OCI-LY3 (cell line): ENCODE measurements around the gene REG1A.

Experiments
- H2AFZ ChIP-seq: fragments of 200-600, 300-600 bp; shearing (Covaris generic); 2 replicates; pipeline ENCODE4 v1.6.0; 2014; ENCODE audit warnings: antibody characterized with exemption, low read depth, low read length
- H3K27ac ChIP-seq: fragments of 200-600, 300-600 bp; sonication (generic); 2 replicates; pipeline ENCODE4 v1.5.1; 2014; ENCODE audit warnings: mild to moderate bottlenecking, low read length, moderate library complexity, mixed read lengths
- H3K27me3 ChIP-seq: fragments of 200-600, 300-600 bp; sonication (generic); 2 replicates; pipeline ENCODE4 v1.6.1; 2014; ENCODE audit warnings: low read depth, low read length, mixed read lengths
- H3K36me3 ChIP-seq: fragments of 200-600, 300-600 bp; sonication (generic); replicated peaks from 2 replicates; pipeline ENCODE3; 2014; ENCODE audit warnings: low read depth, low read length, mixed read lengths
- H3K4me1 ChIP-seq: fragments of 300-600, 200-600 bp; sonication (generic); 2 replicates; pipeline ENCODE4 v1.6.1; 2014; ENCODE audit warnings: low read length, mixed read lengths
- H3K4me2 ChIP-seq: fragments of 200-600, 300-600 bp; sonication (generic); 2 replicates; pipeline ENCODE4 v1.6.1; 2014; ENCODE audit warnings: low read length, mixed read lengths
- H3K4me3 ChIP-seq: fragments of 300-600, 200-600 bp; sonication (generic); 2 replicates; pipeline ENCODE4 v1.5.1; 2014; ENCODE audit warnings: antibody characterized with exemption, mild to moderate bottlenecking, low read length, moderate library complexity
- H3K79me2 ChIP-seq: fragments of 300-600, 200-600 bp; shearing (Covaris generic); 2 replicates; pipeline ENCODE4 v1.6.1; 2014; ENCODE audit warnings: mild to moderate bottlenecking, low read length, mixed read lengths
- H3K9ac ChIP-seq: fragments of 300-600, 200-600 bp; shearing (Covaris generic); 2 replicates; pipeline ENCODE4 v1.6.0; 2014; ENCODE audit warnings: mild to moderate bottlenecking, low read length, moderate library complexity
- H3K9me3 ChIP-seq: fragments of 200-600, 300-600 bp; shearing (Covaris generic); 2 replicates; pipeline ENCODE4 v1.6.1; 2014; ENCODE audit warnings: low read length, mixed read lengths; ENCODE audit not compliant: insufficient read depth
- H4K20me1 ChIP-seq: fragments of 200-600, 300-600 bp; sonication (generic); 2 replicates; pipeline ENCODE4 v1.6.1; 2016; ENCODE audit warnings: low read length, mixed read lengths; ENCODE audit not compliant: insufficient read depth
- CTCF ChIP-seq: fragments of 200-600, 300-600 bp; sonication (generic); IDR thresholded peaks from 2 replicates; pipeline ENCODE4 v1.5.1; 2014; ENCODE audit warnings: antibody characterized with exemption, low read length, low read depth
- EZH2phosphoT487 ChIP-seq: fragments of 200-600 bp; shearing (Covaris generic); IDR thresholded peaks from 2 replicates; pipeline ENCODE4 v1.6.1; 2018; ENCODE audit warnings: antibody characterized with exemption, mixed run types, low read depth

REG1A gene

GRCh38 chr2:79120194-79120713 lies at the start of gene REG1A:
TSS of gene REG1A (plus strand) at chr2:79120488. CDS start at chr2:79120862, 374 bp downstream.
- H3K79me2 ChIP-seq, result no peaks in the 10 kb centered on the region
- peaks cover under 1% of the 10 kb centered on the region; the same call in 1 of the 2 replicates for H3K4me1 ChIP-seq
- H3K4me3 ChIP-seq, result no peak within 1 kb of the TSS
- TF ChIP-seq CTCF (no peak), EZH2phosphoT487 (no peak)
- no peaks in the 10 kb centered on the region for H3K36me3 ChIP-seq
- no peak within 1 kb of the TSS for H3K27ac ChIP-seq
- H3K9me3 ChIP-seq, result no peaks in the 10 kb centered on the region
- no peak within 1 kb of the TSS for H3K9ac ChIP-seq
- no peaks in the 10 kb centered on the region for H3K27me3 ChIP-seq
- H3K4me2 ChIP-seq, result no peak within 1 kb of the TSS
- no peak within 1 kb of the TSS for H2AFZ ChIP-seq
- H4K20me1 ChIP-seq, result no peaks in the 10 kb centered on the region

GRCh38 chr2:79071078-79071477 lies 49.2 kb upstream of the REG1A start:
- Histone ChIP-seq H3K9me3 (no peaks in the 10 kb centered on the region), H3K27me3 (no peaks in the 10 kb centered on the region), H3K4me3 (no peak overlapping the region), H3K36me3 (no peaks in the 10 kb centered on the region), H3K4me1 (no peaks in the 10 kb centered on the region), H3K4me2 (no peak overlapping the region), H3K9ac (no peak overlapping the region), H3K27ac (no peak overlapping the region), H4K20me1 (no peaks in the 10 kb centered on the region), H2AFZ (no peak overlapping the region), H3K79me2 (no peaks in the 10 kb centered on the region)
- TF ChIP-seq EZH2phosphoT487 (no peak), CTCF (no peak)

GRCh38 chr2:79082987-79083386 lies 37.3 kb upstream of the REG1A start:
- H2AFZ ChIP-seq, result no peak overlapping the region
- TF ChIP-seq EZH2phosphoT487 (no peak), CTCF (no peak)
- H3K79me2 ChIP-seq, result no peaks in the 10 kb centered on the region
- no peak overlapping the region for H3K4me3 ChIP-seq
- H3K27me3 ChIP-seq, result no peaks in the 10 kb centered on the region
- H3K9me3 ChIP-seq, result no peaks in the 10 kb centered on the region
- H4K20me1 ChIP-seq, result no peaks in the 10 kb centered on the region
- no peak overlapping the region for H3K27ac ChIP-seq
- no peaks in the 10 kb centered on the region for H3K36me3 ChIP-seq
- no peak overlapping the region for H3K4me2 ChIP-seq
- H3K9ac ChIP-seq, result no peak overlapping the region
- H3K4me1 ChIP-seq, result no peaks in the 10 kb centered on the region

- H3K79me2 ChIP-seq, result no peaks in the 10 kb centered on the region
- TF ChIP-seq CTCF (no peak), EZH2phosphoT487 (no peak)
- no peaks in the 10 kb centered on the region for H3K4me1 ChIP-seq
- no peak overlapping the region for H2AFZ ChIP-seq
- H4K20me1 ChIP-seq, result no peaks in the 10 kb centered on the region
- no peaks in the 10 kb centered on the region for H3K36me3 ChIP-seq
- no peak overlapping the region for H3K4me2 ChIP-seq
- no peak overlapping the region for H3K9ac ChIP-seq
- H3K27me3 ChIP-seq, result no peaks in the 10 kb centered on the region
- H3K27ac ChIP-seq, result no peak overlapping the region
- no peaks in the 10 kb centered on the region for H3K9me3 ChIP-seq
- no peak overlapping the region for H3K4me3 ChIP-seq
Observed at GRCh38 chr2:79083597-79084251, 36.6 kb upstream of the REG1A start.
